Middle frontal gyrus (tissue), 1 donor: ENCODE results near the gene FGD3.

Experiments
- DNase-seq: peaks from one replicate; pipeline ENCODE4 v3.0.0-alpha.2; 2015; ENCODE audit warnings: low spot score; ENCODE audit errors: extremely low spot score

FGD3 gene

GRCh38 chr9:93052791-93053540 lies 105.6 kb downstream of the FGD3 start:
- DNase-seq, result no peak

- DNase-seq, result no peak
Measured at GRCh38 chr9:93053781-93054331, 106.5 kb downstream of the FGD3 start.

- DNase-seq, result no peak
Measured at GRCh38 chr9:93054758-93055704, 107.7 kb downstream of the FGD3 start.

GRCh38 chr9:93057042-93057702 lies 109.8 kb downstream of the FGD3 start:
- no peak for DNase-seq

- DNase-seq, result no peak
Measured at GRCh38 chr9:93057703-93058354, 110.5 kb downstream of the FGD3 start.

- no peak for DNase-seq
Measured at GRCh38 chr9:93058355-93059010, 111.2 kb downstream of the FGD3 start, which contains the start of gene SUSD3. Gene SUSD3, plus strand, starts transcription at chr9:93058701. Its CDS starts 42 bp downstream, at chr9:93058743.

GRCh38 chr9:93059011-93059714 lies 111.8 kb downstream of the FGD3 start:
- DNase-seq, result no peak

- DNase-seq, result no peak
Measured at GRCh38 chr9:93059715-93060578, 112.6 kb downstream of the FGD3 start.

GRCh38 chr9:93060746-93061259 lies 113.5 kb downstream of the FGD3 start:
- DNase-seq, result no peak

- no peak for DNase-seq
Measured at GRCh38 chr9:93061260-93061751, 114.0 kb downstream of the FGD3 start.

- DNase-seq, result no peak
Measured at GRCh38 chr9:93061791-93062763, 114.8 kb downstream of the FGD3 start.

- DNase-seq, result no peak
Measured at GRCh38 chr9:93064392-93065134, 117.2 kb downstream of the FGD3 start.

- DNase-seq, result no peak
Measured at GRCh38 chr9:93065135-93065720, 117.9 kb downstream of the FGD3 start.

- no peak for DNase-seq
Measured at GRCh38 chr9:93066978-93067603, 119.8 kb downstream of the FGD3 start.

GRCh38 chr9:93068956-93069355 lies 121.6 kb downstream of the FGD3 start:
- DNase-seq, result no peak

GRCh38 chr9:93071464-93071863 lies 124.1 kb downstream of the FGD3 start:
- no peak for DNase-seq
